Measurements from ENCODE around the gene KCNK1.

GRCh38 chr1:233679591-233680373 is 65.9 kb downstream of the KCNK1 start:
- TF ChIP-seq CTCF (conservative IDR thresholded peaks at IDR 0.05 in 1 of 2, IDR thresholded peaks at IDR 0.05 in 1 of 2; ENCODE audit: low read depth in 1 of 2, low read length in 2 of 2) (no peak), EZH2 (IDR thresholded peaks at IDR 0.05; ENCODE audit: low read length, missing control alignments) (no peak)

Measured in fibroblast of lung (primary cell).